ENCODE results near the gene ZNF160.

- TF ChIP-seq CTCF (IDR thresholded peaks at IDR 0.05) (no peak), POLR2A (IDR thresholded peaks at IDR 0.05) (no peak)
Observed at GRCh38 chr19:53045536-53045935, 57.7 kb downstream of the ZNF160 start.
